ENCODE data around the gene CHRNA3.

- TF ChIP-seq TAF1 (IDR thresholded peaks at IDR 0.05; ENCODE audit: low read depth) (no peak), YY1 (IDR thresholded peaks at IDR 0.05; ENCODE audit: low read depth) (no peak)
Observed at GRCh38 chr15:78615151-78615589, 5.6 kb downstream of the CHRNA3 start.
